Hindlimb muscle (tissue), 1 donor: Measurements from ENCODE around the gene PLCD3. TPM values are rescaled to one million over a fixed set of nuclear protein-coding genes. Genes with fewer than 3 reads are reported as not detected.
"Not testable (repeated sequence)": the region's sequence is repeated elsewhere in the genome, so short reads cannot be mapped to it uniquely, and the experiment has no call there.

Source experiments
- DNase-seq: peaks from one replicate; pipeline ENCODE4 v3.0.0-alpha.2; 2013
- polyA plus RNA-seq: library from polyadenylated mRNA; unstranded; fragments of 120-200 nt; gene quantifications from one replicate; pipeline ENCODE4 v1.2.1, GENCODE V29; 2013; ENCODE audit not compliant: insufficient read length

Gene PLCD3
- polyA plus RNA-seq, 1 donor: 55.8 TPM

DNA sequence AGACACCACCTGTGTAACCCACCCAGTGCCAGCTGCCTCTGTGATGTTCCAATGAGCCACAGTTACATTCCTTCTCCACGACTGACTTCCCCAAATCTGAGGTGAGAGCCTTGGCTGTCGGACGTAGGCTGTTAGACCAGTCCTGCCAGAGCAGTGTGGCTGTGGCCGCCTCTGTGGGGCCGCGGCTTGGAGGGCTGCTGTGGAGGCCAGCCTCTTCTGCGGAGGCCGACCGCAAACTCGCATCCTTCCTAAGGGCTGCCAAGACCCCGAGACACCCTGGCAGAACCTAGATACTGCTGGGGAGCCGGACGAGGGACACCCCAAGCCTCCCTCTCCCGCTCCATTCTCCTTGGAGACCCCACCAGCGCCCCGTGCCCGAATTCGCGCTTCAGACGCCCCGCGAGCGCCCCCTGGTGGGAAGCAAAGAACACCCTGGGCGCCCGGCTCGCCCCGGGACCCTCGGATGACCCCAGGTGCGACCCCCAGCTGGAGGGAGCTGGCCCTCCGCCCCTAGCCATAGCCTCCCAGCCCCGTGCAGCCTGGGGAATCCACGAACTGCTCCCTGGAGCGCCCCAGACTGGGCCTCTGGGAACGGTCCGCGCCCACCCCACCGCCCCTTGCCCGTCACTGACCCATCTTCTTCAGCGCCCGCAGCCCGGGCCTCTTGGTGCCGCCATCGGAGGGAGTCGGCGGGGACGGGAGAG lies 547 bp downstream of the PLCD3 start:
- no peak for DNase-seq

DNA sequence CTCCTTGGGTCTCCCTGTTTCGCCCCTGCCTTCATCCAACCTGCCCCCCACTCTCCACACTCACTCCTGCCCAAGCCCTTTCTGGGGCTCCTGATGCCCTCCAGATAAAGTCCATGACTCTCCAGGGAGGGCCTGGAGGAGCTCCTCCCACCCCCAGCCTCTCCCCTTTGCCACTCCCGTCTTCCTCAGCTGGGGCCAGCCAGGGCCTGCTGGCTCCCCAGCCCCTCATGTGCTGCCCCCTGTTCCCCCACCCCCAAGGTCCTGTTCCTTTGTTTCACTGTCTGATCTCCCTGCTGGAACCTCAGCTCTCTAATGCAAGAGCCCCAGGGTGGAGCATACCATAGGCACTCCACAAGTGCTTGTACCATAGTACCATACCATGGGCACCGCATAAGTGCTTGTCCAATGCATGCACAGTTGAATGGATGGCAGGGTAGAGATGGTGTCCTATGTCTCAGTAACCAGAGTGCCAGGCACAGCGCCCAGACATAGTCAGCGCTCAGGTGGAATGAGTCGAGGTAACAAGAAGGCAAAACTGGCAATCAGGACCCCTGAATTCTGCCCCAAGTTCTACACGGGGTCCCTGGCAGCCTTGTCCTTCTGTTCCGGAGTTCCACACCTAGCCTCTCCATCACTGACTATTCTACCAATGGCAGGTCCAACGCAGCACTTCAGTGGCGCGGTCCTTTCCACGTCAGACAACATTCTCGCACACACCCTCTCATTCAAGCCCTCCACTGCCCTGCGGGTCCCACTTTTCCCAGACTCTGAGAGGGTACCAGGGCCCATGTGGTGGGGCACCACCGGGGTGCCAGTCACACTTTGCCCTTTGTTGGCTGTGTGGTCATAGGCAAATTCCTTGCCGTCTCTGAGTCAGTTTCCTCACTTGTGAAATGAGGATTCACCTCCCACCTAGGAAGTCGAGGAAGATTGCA lies 1.4 kb downstream of the PLCD3 start:
- no peak for DNase-seq

- no peak for DNase-seq
These were observed 2.2 kb downstream of the PLCD3 start for GRCh38 chr17:45129940-45130680.

- no peak for DNase-seq
These were observed 2.8 kb downstream of the PLCD3 start for GRCh38 chr17:45129426-45129939.

GRCh38 chr17:45128989-45129388 lies 3.3 kb downstream of the PLCD3 start:
- DNase-seq: no peak

GRCh38 chr17:45128331-45128730 lies 4.0 kb downstream of the PLCD3 start:
- DNase-seq: no peak

GRCh38 chr17:45127548-45128300 lies 4.6 kb downstream of the PLCD3 start:
- DNase-seq: no peak

DNA sequence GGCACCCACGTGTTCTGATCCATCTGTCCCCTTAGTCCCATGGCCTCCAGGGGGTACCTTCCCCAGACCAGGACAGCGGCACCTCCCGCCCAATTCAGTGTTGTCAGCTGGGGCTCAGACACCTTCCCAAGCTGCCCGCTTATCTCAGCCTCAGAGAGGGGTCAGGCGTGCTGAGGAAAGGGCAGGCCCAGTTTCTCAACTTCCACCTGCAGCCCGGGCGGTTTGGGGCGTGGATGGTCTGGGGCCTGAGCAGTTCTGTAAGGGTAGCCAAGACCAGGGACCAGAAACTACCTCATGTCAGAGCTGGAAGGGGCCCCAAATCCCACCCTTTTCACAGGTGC lies 5.1 kb downstream of the PLCD3 start:
- no peak for DNase-seq

DNA sequence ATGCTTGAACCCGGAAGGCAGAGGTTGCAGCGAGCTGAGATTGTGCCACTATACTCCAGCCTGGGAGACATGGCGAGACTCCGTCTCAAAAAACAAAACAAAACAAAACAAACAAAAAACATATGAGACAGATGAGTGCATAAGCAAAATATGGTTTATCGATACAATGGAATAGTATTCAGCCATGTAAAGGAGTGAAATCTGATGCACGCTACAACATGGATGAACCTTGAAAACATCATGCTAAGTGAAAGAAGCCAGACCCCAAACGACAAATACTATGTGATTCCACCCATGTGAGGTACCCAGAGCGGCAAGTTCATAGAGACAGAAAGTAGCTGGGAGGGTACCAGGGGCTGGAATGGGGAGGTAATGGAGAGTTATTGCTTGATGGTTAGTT lies 6.8 kb downstream of the PLCD3 start:
- no peak for DNase-seq

DNA sequence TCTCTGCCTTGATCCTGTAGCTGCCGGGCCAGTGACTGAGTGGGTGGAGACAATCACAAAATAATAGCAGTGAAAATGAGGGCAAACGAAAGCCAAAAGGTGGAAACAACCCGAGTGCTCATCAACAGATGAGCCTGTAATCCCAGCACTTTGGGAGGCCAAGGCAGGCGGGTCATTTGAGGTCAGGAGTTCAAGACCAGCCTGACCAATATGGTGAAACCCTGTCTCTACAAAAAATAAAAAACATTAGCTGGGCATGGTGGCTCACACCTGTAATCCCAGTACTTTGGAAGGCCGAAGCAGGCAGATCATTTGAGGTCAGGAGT lies 7.6 kb downstream of the PLCD3 start:
- not testable (repeated sequence) for DNase-seq

GRCh38 chr17:45123930-45124796 lies 8.2 kb downstream of the PLCD3 start:
- DNase-seq: no peak

DNA sequence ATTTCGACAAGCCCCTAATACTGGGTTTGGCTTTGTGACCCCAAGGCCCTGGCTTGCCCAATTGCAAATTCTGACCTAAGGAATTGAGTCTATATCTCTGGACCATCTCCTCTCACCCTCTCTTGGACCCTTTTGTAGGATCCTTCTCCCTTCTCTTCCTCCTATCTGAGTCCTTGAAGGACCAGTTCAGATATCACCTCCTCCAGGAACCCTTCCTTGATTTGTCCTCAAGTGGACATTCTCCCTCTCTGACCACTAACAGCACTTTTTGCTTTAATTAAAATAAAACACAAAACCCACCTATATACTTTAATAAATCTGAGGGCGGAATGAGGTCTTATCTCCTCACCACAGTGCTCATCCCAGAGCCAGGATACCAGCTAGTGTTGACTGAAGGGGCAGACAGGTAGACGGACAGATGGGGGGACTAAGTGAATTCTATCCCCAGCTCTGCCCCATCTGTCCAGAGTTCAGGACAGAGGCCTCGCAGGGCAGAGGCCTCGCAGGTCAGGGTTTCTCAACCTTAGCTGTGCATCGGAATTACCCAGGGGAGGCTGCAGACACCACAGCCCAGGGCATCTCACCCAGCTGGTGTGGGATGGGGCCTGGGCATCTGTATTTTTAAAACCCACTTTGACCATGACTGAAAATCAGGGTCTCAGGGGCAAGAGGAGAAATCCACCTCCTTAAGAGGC lies 9.1 kb downstream of the PLCD3 start:
- no peak for DNase-seq

- no peak for DNase-seq
These were observed 11.3 kb downstream of the PLCD3 start for GRCh38 chr17:45121055-45121454.

GRCh38 chr17:45120558-45120957 lies 11.8 kb downstream of the PLCD3 start:
- no peak for DNase-seq

GRCh38 chr17:45119964-45120363 lies 12.4 kb downstream of the PLCD3 start:
- DNase-seq: no peak

DNA sequence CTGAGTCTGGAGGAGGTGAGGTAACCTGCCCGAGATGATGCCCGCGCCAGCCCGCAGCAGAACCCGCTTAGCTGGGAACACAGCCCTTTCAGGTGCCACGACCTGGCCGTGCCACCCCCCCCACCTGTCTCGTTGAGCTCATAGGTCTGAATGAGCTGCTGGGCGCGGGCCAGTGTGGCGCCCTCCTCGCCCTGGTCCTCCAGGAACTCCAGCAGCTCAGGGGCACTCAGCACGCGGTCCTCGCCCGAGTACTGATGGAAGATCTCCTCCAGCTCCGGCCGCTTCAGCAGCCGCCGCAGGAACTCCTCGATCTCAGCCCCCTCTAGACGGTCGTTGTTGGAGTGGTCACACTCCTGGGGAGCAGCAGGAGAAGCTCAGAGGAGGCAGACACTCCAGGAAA lies 13.6 kb downstream of the PLCD3 start:
- DNase-seq: no peak

GRCh38 chr17:45117848-45118646 lies 14.3 kb downstream of the PLCD3 start:
- DNase-seq: no peak

DNA sequence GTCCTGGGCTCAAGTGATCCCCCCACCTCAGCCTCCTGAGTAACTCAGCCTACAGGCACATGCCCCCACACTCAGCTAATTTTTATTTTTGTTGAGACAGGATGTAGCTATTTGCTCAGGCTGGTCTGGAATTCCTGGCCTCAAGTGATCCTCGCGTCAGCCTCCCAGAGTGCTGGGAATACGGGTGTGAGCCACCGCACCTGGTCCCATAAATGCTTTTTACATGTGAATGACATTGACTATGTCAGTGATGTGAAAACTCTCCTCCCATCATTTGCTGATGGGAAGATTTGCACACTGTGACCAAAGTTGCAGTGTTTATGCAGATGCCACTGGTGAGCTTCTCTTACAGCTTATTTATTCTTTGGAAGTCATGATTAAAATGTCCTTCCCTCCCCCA lies 15.0 kb downstream of the PLCD3 start:
- DNase-seq: no peak

DNA sequence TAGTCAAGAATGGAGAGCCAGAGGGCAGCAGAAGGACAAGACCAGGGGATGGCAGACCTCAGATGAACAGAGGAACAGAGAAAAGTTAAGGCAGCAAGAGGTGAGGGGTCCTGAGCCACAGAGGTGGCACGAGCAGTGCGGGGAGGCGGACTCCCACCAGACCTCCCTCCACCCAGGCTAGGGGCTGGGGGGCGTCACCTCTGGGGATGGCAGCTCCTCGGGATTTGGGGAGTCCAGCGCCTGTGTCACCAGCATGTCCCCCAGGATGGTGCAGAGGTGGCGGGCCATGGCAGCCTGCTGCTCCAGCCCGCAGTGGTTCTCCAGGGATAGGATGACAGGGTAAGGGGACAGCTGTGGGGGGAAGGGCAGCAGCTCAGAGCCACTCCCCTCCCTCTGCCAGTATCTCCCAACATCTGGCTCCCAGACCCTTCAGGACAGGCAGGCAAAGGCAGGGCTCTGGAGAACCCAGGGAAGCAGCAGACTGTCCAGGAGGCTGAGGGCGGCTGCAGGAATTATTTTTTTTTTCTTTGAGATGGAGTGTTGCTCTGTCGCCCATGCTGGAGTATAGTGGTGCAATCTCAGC lies 15.8 kb downstream of the PLCD3 start:
- DNase-seq: no peak

DNA sequence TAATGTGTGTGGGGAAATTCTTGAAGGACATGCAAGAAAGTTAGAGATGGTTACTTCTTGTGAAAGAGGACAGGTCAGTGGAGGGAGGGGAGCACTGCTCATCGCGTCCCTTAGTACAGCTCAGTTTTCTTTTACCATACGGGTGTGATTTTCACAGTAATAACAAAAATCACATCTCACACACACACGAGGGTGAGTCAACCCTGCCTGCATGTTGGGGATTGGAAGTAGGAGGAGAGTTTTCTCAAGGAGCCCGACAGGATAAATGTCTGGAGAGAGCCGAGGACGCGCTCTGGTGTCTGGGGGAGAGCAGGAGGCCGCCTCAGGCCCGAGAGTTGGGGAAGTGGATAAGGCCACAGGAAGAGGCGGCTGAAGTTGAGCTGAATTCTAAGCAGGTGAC lies 16.4 kb downstream of the PLCD3 start:
- no peak for DNase-seq
